BLaER1 treated with 17β-estradiol and CSF1 and Interleukin-3, amounts not matched to agents 10 nM and 100 nM (cell line): ENCODE data around the gene MDP1.

Experiments
- H3K27ac ChIP-seq, 11 experiments: shearing (Covaris generic); formaldehyde crosslinking; 2 replicates each; pipeline ENCODE4 v1.8.1; 2022
- H3K27me3 ChIP-seq, 11 experiments: shearing (Covaris generic); formaldehyde crosslinking; 2 replicates each; pipeline ENCODE4 v1.8.1; 2022
- H3K36me3 ChIP-seq, 11 experiments: shearing (Covaris generic); formaldehyde crosslinking; 2 replicates each; pipeline ENCODE4 v1.8.1; 2022
- H3K4me1 ChIP-seq, 10 experiments: shearing (Covaris generic); formaldehyde crosslinking; 2 replicates each; pipeline ENCODE4 v1.8.1; 2022
- H3K4me2 ChIP-seq, 11 experiments: shearing (Covaris generic); formaldehyde crosslinking; 2 replicates each; pipeline ENCODE4 v1.8.1; 2022
- H3K4me3 ChIP-seq, 10 experiments: shearing (Covaris generic); formaldehyde crosslinking; 2 replicates each; pipeline ENCODE4 v1.8.1; 2022
- H3K9ac ChIP-seq, 11 experiments: shearing (Covaris generic); formaldehyde crosslinking; 2 replicates each; pipeline ENCODE4 v1.8.1; 2022
- H3K9me3 ChIP-seq, 11 experiments: shearing (Covaris generic); formaldehyde crosslinking; replicated peaks in 1 of 11; 2 replicates each; pipeline ENCODE4 v1.8.1; 2022
- H4K20me1 ChIP-seq, 11 experiments: shearing (Covaris generic); formaldehyde crosslinking; 2 replicates each; pipeline ENCODE4 v1.8.1; 2022
- Cebpa-rat ChIP-seq, 11 experiments: shearing (Covaris generic); IDR thresholded peaks; 2 replicates each; pipeline ENCODE4 v1.8.1; 2022

MDP1 gene

GRCh38 chr14:24235804-24236688, 20.2 kb upstream of the MDP1 start:
- H3K36me3 ChIP-seq, result peaks cover 60 to 72% (median 69%) of the 10 kb centered on the region in 11 experiments
- H3K9me3 ChIP-seq, result no peaks in the 10 kb centered on the region
- H3K4me1 ChIP-seq, result peaks cover 51 to 78% (median 64%) of the 10 kb centered on the region in 10 experiments

DNA sequence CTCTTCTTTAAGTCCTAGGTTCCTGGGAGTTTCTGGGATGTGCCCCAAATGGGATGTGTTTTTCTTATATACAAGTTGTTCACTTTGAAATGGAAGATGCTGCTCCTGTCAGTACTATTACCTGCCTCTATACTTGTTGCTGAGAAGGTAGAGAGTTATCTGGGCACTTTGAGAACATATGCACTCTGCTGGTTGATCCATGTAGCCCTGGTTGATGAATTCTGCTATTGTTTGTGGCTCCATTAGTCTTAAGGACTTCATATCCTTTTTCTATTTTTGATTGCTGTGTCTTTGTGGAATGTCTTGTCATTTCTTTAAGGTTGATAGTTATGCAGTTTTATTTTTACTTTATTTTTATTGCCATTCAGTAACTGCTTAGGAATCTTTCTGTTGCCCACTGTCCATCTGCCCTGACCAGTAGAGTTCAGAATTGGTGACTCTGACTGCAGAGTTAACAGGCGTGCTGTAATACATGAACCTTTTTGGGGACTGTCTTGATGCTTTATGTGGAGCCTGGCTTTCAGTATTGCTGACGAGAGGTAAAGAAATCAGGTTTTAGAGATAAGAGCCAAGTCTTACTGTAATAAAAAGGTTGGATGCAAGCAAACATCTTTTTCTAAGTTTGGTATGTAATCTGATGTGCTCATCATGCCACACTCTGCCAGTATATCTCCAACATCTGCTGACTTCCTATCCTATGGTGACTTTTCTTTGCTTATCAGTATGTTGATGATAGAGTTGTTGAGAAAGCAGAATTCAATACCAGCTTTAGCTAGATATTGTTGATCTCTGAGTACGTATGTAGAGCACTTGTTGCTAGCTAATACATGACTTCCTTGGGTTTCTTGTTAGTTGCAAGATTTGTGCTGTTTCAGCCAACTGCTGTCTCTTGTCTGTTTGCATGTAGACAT, 18.5 kb upstream of the MDP1 start:
- Histone ChIP-seq H3K4me2 (peak overlapping the region; percentile 84 to 100 (median 98)), H4K20me1 (peaks cover 0 to 27% (median 16%) of the 10 kb centered on the region in 11 experiments; a peak in 15 of 22 replicates), H3K4me3 (peak overlapping the region; percentile 72 to 93 (median 86); a peak in 19 of 20 replicates), H3K9ac (peak overlapping the region; percentile 78 to 92 (median 89); a peak in 12 of 22 replicates), H3K36me3 (peaks cover 52 to 61% (median 55%) of the 10 kb centered on the region in 11 experiments), H3K4me1 (peaks cover 39 to 74% (median 56%) of the 10 kb centered on the region in 10 experiments), H3K27me3 (no peaks in the 10 kb centered on the region), H3K27ac (peak overlapping the region in 1 of 11 experiments; percentile 84; a peak in 2 of 22 replicates), H3K9me3 (no peaks in the 10 kb centered on the region)
- TF ChIP-seq Cebpa-rat (IDR thresholded peaks at IDR 0.05), result no peak

More at GRCh38 chr14:24235804-24236688, 20.2 kb upstream of the MDP1 start:
- peaks cover 15 to 44% (median 32%) of the 10 kb centered on the region in 11 experiments; a peak in 19 of 22 replicates for H4K20me1 ChIP-seq
- no peaks in the 10 kb centered on the region for H3K27me3 ChIP-seq
- TF ChIP-seq Cebpa-rat (IDR thresholded peaks at IDR 0.05), result no peak
- no peak overlapping the region for H3K9ac ChIP-seq
- H3K27ac ChIP-seq, result no peak overlapping the region
- H3K4me3 ChIP-seq, result no peak overlapping the region
- peak overlapping the region in 3 of 11 experiments; percentile 84 to 98 (median 87); a peak in 5 of 22 replicates for H3K4me2 ChIP-seq

DNA sequence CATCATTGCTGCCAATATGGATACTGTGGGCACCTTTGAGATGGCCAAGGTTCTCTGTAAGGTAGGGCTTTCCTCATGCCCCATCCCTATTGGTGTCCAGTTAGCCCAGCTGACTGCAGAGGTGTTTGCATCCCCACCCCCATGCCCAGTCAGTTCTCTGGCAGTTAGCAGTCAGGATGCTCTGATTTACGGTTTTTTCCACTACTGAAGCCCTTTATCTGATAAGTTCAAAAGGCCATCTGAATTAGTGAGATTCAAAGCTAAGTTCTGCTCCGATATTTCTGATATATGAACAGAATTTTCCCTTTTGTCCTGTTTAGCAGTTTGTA, 17.6 kb upstream of the MDP1 start:
- no peaks in the 10 kb centered on the region for H3K27me3 ChIP-seq
- H3K36me3 ChIP-seq, result peaks cover 45 to 61% (median 50%) of the 10 kb centered on the region in 11 experiments
- TF ChIP-seq Cebpa-rat (IDR thresholded peaks at IDR 0.05), result no peak

DNA sequence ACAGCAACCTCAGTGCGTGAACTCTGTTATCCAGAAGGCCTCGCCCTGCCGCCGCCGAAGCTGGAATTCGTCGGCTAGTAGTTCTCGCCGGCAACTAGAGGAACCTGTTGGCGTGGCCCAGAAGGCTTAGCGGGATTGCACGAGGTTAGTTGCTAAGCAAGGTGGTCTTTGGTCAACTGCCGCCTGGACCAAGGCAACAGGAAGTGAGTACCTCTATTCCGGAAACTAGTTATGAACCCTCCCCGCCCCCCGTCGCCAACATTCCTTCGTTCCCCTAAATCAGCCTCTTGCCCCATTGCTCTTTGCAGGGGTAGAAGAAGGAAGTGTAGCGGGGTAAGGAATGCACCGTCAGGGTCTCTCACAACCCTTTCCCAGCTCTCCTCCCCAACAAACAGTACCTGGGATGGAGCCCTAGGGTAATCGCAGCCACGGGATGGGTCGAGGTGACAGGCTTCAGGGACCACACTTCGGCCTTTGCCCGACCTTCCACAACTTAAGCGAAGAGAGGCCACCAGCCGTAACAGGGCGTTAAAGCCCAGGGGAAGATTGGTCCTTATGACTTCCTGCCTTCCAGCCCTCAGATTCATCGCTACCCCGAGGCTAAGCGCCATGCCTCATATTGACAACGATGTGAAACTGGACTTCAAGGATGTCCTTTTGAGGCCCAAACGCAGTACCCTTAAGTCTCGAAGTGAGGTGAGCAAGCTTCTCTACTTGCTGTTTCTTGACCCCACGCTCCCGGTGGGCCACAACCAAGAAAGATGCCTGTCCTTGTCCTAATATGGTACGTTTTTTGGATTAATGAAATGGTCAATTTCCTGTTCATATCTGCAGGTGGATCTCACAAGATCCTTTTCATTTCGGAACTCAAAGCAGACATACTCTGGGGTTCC, 17.0 kb upstream of the MDP1 start, which contains the start of gene GMPR2:
Gene GMPR2 (plus strand): TSS at position 285 of the 893 bp plus-strand sequence. CDS start 325 bp downstream, at position 610.
- Histone ChIP-seq H3K4me1 (peaks cover 27 to 72% (median 42%) of the 10 kb centered on the region in 10 experiments), H3K27ac (peak within 1 kb of the TSS; percentile 70 to 90 (median 85)), H3K36me3 (peaks cover 45 to 61% (median 50%) of the 10 kb centered on the region in 11 experiments), H3K4me2 (peak within 1 kb of the TSS; percentile 92 to 100 (median 98)), H3K9me3 (no peaks in the 10 kb centered on the region), H3K9ac (peak within 1 kb of the TSS; percentile 78 to 92 (median 89)), H3K27me3 (no peaks in the 10 kb centered on the region), H3K4me3 (peak within 1 kb of the TSS; percentile 72 to 93 (median 86)), H4K20me1 (peaks cover 0 to 15% (median 7%) of the 10 kb centered on the region in 11 experiments; a peak in 11 of 22 replicates)
- TF ChIP-seq Cebpa-rat (IDR thresholded peaks at IDR 0.05), result no peak

More for the DNA sequence above, 17.6 kb upstream of the MDP1 start:
- peaks cover 0 to 18% (median 9%) of the 10 kb centered on the region in 11 experiments; a peak in 13 of 22 replicates for H4K20me1 ChIP-seq
- peak overlapping the region; percentile 72 to 93 (median 86) for H3K4me3 ChIP-seq
- H3K9ac ChIP-seq, result peak overlapping the region; percentile 78 to 92 (median 89)
- no peaks in the 10 kb centered on the region for H3K9me3 ChIP-seq
- peak overlapping the region; percentile 70 to 90 (median 85); a peak in 20 of 22 replicates for H3K27ac ChIP-seq
- H3K4me1 ChIP-seq, result peaks cover 31 to 72% (median 47%) of the 10 kb centered on the region in 10 experiments
- H3K4me2 ChIP-seq, result peak overlapping the region; percentile 84 to 100 (median 98)

GRCh38 chr14:24232121-24232644, 16.3 kb upstream of the MDP1 start, which contains the start of gene NEDD8:
Gene NEDD8, minus strand, starts transcription at chr14:24232367. Its CDS starts 100 bp downstream, at chr14:24232267.
- peaks cover 27 to 68% (median 39%) of the 10 kb centered on the region in 10 experiments for H3K4me1 ChIP-seq
- H3K4me3 ChIP-seq, result peak within 1 kb of the TSS; percentile 72 to 93 (median 86)
- no peaks in the 10 kb centered on the region for H3K9me3 ChIP-seq
- H4K20me1 ChIP-seq, result peaks cover 0 to 16% (median 7%) of the 10 kb centered on the region in 11 experiments; a peak in 10 of 22 replicates
- peak within 1 kb of the TSS; percentile 70 to 90 (median 85) for H3K27ac ChIP-seq
- H3K9ac ChIP-seq, result peak within 1 kb of the TSS; percentile 78 to 92 (median 89)
- no peaks in the 10 kb centered on the region for H3K27me3 ChIP-seq
- peak within 1 kb of the TSS; percentile 92 to 100 (median 98) for H3K4me2 ChIP-seq
- peaks cover 41 to 61% (median 50%) of the 10 kb centered on the region in 11 experiments for H3K36me3 ChIP-seq
- no peak for TF ChIP-seq Cebpa-rat (IDR thresholded peaks at IDR 0.05)

- peaks cover 34 to 61% (median 44%) of the 10 kb centered on the region in 11 experiments for H3K36me3 ChIP-seq
- peak overlapping the region; percentile 70 to 90 (median 85) for H3K27ac ChIP-seq
- no peak for TF ChIP-seq Cebpa-rat (IDR thresholded peaks at IDR 0.05)
- H4K20me1 ChIP-seq, result peaks cover 0 to 23% (median 8%) of the 10 kb centered on the region in 11 experiments; a peak in 9 of 22 replicates
- H3K4me1 ChIP-seq, result peaks cover 27 to 70% (median 39%) of the 10 kb centered on the region in 10 experiments
- H3K9ac ChIP-seq, result peak overlapping the region; percentile 78 to 92 (median 89)
- H3K4me3 ChIP-seq, result peak overlapping the region; percentile 72 to 93 (median 86)
- H3K27me3 ChIP-seq, result no peaks in the 10 kb centered on the region
- no peaks in the 10 kb centered on the region for H3K9me3 ChIP-seq
- peak overlapping the region; percentile 85 to 100 (median 97) for H3K4me2 ChIP-seq
These were observed 15.6 kb upstream of the MDP1 start for GRCh38 chr14:24231263-24232120.
